Activated T-cell treated with anti-CD3 and anti-CD28 coated beads, Interleukin-2, amount 50 U/mL, for 4 hours (primary cell): Measurements from ENCODE around the gene TPM1. TPM values are rescaled to one million over a fixed set of nuclear protein-coding genes. Genes with fewer than 3 reads are reported as not detected.

Source experiments
- ATAC-seq, 2 donors: fragments of 200-7000 bp; cut with Tn5 transposase; one replicate each; pipeline ENCODE4 v1.10.0; 2021
- DNase-seq: peaks from one replicate; pipeline ENCODE4 v3.0.0-alpha.2; 2020
- H3K27me3 Mint-ChIP-seq: one replicate; pipeline ENCODE4 v1.8.0; 2021; ENCODE audit warnings: low read depth, mixed read lengths
- H3K36me3 Mint-ChIP-seq: one replicate; pipeline ENCODE4 v1.8.0; 2022; ENCODE audit warnings: mixed read lengths; ENCODE audit not compliant: insufficient read depth
- H3K4me1 Mint-ChIP-seq: one replicate; pipeline ENCODE4 v1.8.0; 2021; ENCODE audit warnings: low read depth, mixed read lengths
- H3K4me3 Mint-ChIP-seq: one replicate; pipeline ENCODE4 v1.8.0; 2021; ENCODE audit warnings: mild to moderate bottlenecking, moderate library complexity, mixed read lengths
- H3K9me3 Mint-ChIP-seq: one replicate; pipeline ENCODE4 v1.8.0; 2021; ENCODE audit warnings: mixed read lengths
- total RNA-seq, 3 donors: library from RNA; stranded (reverse); gene quantifications; one replicate each; pipeline ENCODE4 v1.2.1, GENCODE V29; 2021

The TPM1 gene
- total RNA-seq, 3 donors from 2014 or later, result 9.5 to 11.4 (median 9.5) TPM

- no peak for DNase-seq
- Mint-ChIP-seq H3K4me1 (no peaks in the 10 kb centered on the region), H3K36me3 (no peaks in the 10 kb centered on the region), H3K27me3 (peaks cover 27% of the 10 kb centered on the region), H3K9me3 (no peaks in the 10 kb centered on the region), H3K4me3 (no peak overlapping the region)
- ATAC-seq, result no peak
Measured at GRCh38 chr15:63025460-63025859, 17.1 kb upstream of the TPM1 start.

- ATAC-seq (no peak), DNase-seq (no peak)
- no peaks in the 10 kb centered on the region for H3K36me3 Mint-ChIP-seq
- H3K27me3 Mint-ChIP-seq, result peaks cover 35% of the 10 kb centered on the region
- no peaks in the 10 kb centered on the region for H3K4me1 Mint-ChIP-seq
- no peaks in the 10 kb centered on the region for H3K9me3 Mint-ChIP-seq
- H3K4me3 Mint-ChIP-seq, result no peak overlapping the region
Measured at GRCh38 chr15:63027646-63028045, 14.9 kb upstream of the TPM1 start.

GRCh38 chr15:63028442-63029110, 14.0 kb upstream of the TPM1 start:
- Mint-ChIP-seq H3K27me3 (peaks cover 35% of the 10 kb centered on the region), H3K4me1 (no peaks in the 10 kb centered on the region), H3K36me3 (no peaks in the 10 kb centered on the region), H3K4me3 (no peak overlapping the region), H3K9me3 (no peaks in the 10 kb centered on the region)
- no peak for DNase-seq
- no peak for ATAC-seq

GRCh38 chr15:63029676-63030075, 12.9 kb upstream of the TPM1 start:
- Mint-ChIP-seq H3K4me1 (no peaks in the 10 kb centered on the region), H3K9me3 (no peaks in the 10 kb centered on the region), H3K27me3 (peaks cover 35% of the 10 kb centered on the region), H3K36me3 (no peaks in the 10 kb centered on the region), H3K4me3 (no peak overlapping the region)
- ATAC-seq (no peak), DNase-seq (no peak)

GRCh38 chr15:63030101-63030551, 12.4 kb upstream of the TPM1 start:
- no peaks in the 10 kb centered on the region for H3K9me3 Mint-ChIP-seq
- ATAC-seq, result no peak
- no peak overlapping the region for H3K4me3 Mint-ChIP-seq

GRCh38 chr15:63034578-63034977, 8.0 kb upstream of the TPM1 start:
- Mint-ChIP-seq H3K27me3 (peaks cover 18% of the 10 kb centered on the region), H3K36me3 (no peaks in the 10 kb centered on the region), H3K4me3 (no peak overlapping the region), H3K9me3 (no peaks in the 10 kb centered on the region), H3K4me1 (no peaks in the 10 kb centered on the region)
- DNase-seq (no peak), ATAC-seq (no peak)

More at GRCh38 chr15:63030101-63030551, 12.4 kb upstream of the TPM1 start:
- Mint-ChIP-seq H3K4me1 (no peaks in the 10 kb centered on the region), H3K27me3 (peaks cover 35% of the 10 kb centered on the region), H3K36me3 (no peaks in the 10 kb centered on the region)
- DNase-seq, result no peak

- DNase-seq (no peak), ATAC-seq (no peak)
- Mint-ChIP-seq H3K36me3 (no peaks in the 10 kb centered on the region), H3K9me3 (no peaks in the 10 kb centered on the region), H3K4me3 (no peak overlapping the region), H3K27me3 (peaks cover 16% of the 10 kb centered on the region), H3K4me1 (no peaks in the 10 kb centered on the region)
Measured at GRCh38 chr15:63035253-63035652, 7.3 kb upstream of the TPM1 start.

GRCh38 chr15:63035977-63036376, 6.6 kb upstream of the TPM1 start:
- ATAC-seq (no peak), DNase-seq (no peak)
- Mint-ChIP-seq H3K27me3 (peaks cover 16% of the 10 kb centered on the region), H3K4me1 (no peaks in the 10 kb centered on the region), H3K9me3 (no peaks in the 10 kb centered on the region), H3K36me3 (no peaks in the 10 kb centered on the region), H3K4me3 (no peak overlapping the region)

GRCh38 chr15:63037976-63038720, 4.4 kb upstream of the TPM1 start:
- Mint-ChIP-seq H3K9me3 (no peaks in the 10 kb centered on the region), H3K4me1 (peaks cover 6% of the 10 kb centered on the region), H3K36me3 (no peaks in the 10 kb centered on the region), H3K27me3 (peaks cover 24% of the 10 kb centered on the region), H3K4me3 (no peak overlapping the region)
- ATAC-seq, result no peak
- DNase-seq, result no peak

- H3K36me3 Mint-ChIP-seq, result no peaks in the 10 kb centered on the region
- H3K27me3 Mint-ChIP-seq, result peaks cover 32% of the 10 kb centered on the region
- H3K4me3 Mint-ChIP-seq, result no peak overlapping the region
- ATAC-seq (no peak), DNase-seq (no peak)
- no peaks in the 10 kb centered on the region for H3K9me3 Mint-ChIP-seq
- H3K4me1 Mint-ChIP-seq, result peaks cover 8% of the 10 kb centered on the region
Measured at GRCh38 chr15:63038926-63039673, 3.4 kb upstream of the TPM1 start.

GRCh38 chr15:63039811-63040210, 2.7 kb upstream of the TPM1 start:
- ATAC-seq (no peak), DNase-seq (no peak)
- no peaks in the 10 kb centered on the region for H3K9me3 Mint-ChIP-seq
- no peak overlapping the region for H3K4me3 Mint-ChIP-seq
- peaks cover 39% of the 10 kb centered on the region for H3K27me3 Mint-ChIP-seq
- H3K36me3 Mint-ChIP-seq, result no peaks in the 10 kb centered on the region
- H3K4me1 Mint-ChIP-seq, result peaks cover 8% of the 10 kb centered on the region

GRCh38 chr15:63040509-63040908, 2.0 kb upstream of the TPM1 start:
- Mint-ChIP-seq H3K27me3 (peaks cover 46% of the 10 kb centered on the region), H3K4me3 (no peak overlapping the region), H3K36me3 (no peaks in the 10 kb centered on the region), H3K4me1 (peaks cover 8% of the 10 kb centered on the region), H3K9me3 (no peaks in the 10 kb centered on the region)
- DNase-seq (no peak), ATAC-seq (no peak)

GRCh38 chr15:63040954-63041353, 1.6 kb upstream of the TPM1 start:
- no peak overlapping the region for H3K4me3 Mint-ChIP-seq
- DNase-seq, result no peak
- peaks cover 51% of the 10 kb centered on the region for H3K27me3 Mint-ChIP-seq

GRCh38 chr15:63041402-63041973, 1.1 kb upstream of the TPM1 start:
- H3K27me3 Mint-ChIP-seq, result peaks cover 55% of the 10 kb centered on the region
- H3K36me3 Mint-ChIP-seq, result no peaks in the 10 kb centered on the region
- DNase-seq, result no peak
- H3K9me3 Mint-ChIP-seq, result no peaks in the 10 kb centered on the region
- ATAC-seq, result no peak
- peak overlapping the region; percentile 50 for H3K4me3 Mint-ChIP-seq
- peaks cover 8% of the 10 kb centered on the region for H3K4me1 Mint-ChIP-seq

More at GRCh38 chr15:63040954-63041353, 1.6 kb upstream of the TPM1 start:
- Mint-ChIP-seq H3K4me1 (peaks cover 8% of the 10 kb centered on the region), H3K36me3 (no peaks in the 10 kb centered on the region), H3K9me3 (no peaks in the 10 kb centered on the region)
- ATAC-seq, result no peak
